Breast epithelium (tissue), 3 donors: Measurements from ENCODE around the gene RPS8.

Source experiments
- CTCF ChIP-seq, 3 donors: fragments of 450-650 bp; IDR thresholded peaks; one replicate each; pipeline ENCODE4 v1.5.1; 2016 to 2017; ENCODE audit warnings: antibody characterized with exemption in 3 of 3, mild to moderate bottlenecking in 3 of 3, moderate library complexity in 3 of 3
- POLR2A ChIP-seq: fragments of 450-650 bp; IDR thresholded peaks from one replicate; pipeline ENCODE4 v1.6.1; 2016; ENCODE audit warnings: antibody characterized with exemption, mild to moderate bottlenecking, moderate library complexity

GRCh38 chr1:44759077-44759476, 16.3 kb upstream of the RPS8 start:
- TF ChIP-seq CTCF (IDR thresholded peaks at IDR 0.05) (no peak), POLR2A (no peak)
